Esophagus squamous epithelium (tissue), 4 donors: ENCODE results near the gene ABHD12.

Experiments
- CTCF ChIP-seq, 6 experiments: fragments of 450-650 bp in 4 of 6; fragments of 200-600 bp in 2 of 6; sonication (generic) in 2 of 6; IDR thresholded peaks; one replicate each; pipeline ENCODE4 v1.5.1; 2016 to 2019; ENCODE audit warnings: antibody characterized with exemption in 6 of 6, mild to moderate bottlenecking in 4 of 6, moderate library complexity in 4 of 6
- POLR2A ChIP-seq, 4 donors: fragments of 450-650 bp; IDR thresholded peaks; one replicate each; pipeline ENCODE4 v1.6.1; 2017; ENCODE audit warnings: antibody characterized with exemption in 4 of 4, mild to moderate bottlenecking in 4 of 4, moderate library complexity in 3 of 4

DNA sequence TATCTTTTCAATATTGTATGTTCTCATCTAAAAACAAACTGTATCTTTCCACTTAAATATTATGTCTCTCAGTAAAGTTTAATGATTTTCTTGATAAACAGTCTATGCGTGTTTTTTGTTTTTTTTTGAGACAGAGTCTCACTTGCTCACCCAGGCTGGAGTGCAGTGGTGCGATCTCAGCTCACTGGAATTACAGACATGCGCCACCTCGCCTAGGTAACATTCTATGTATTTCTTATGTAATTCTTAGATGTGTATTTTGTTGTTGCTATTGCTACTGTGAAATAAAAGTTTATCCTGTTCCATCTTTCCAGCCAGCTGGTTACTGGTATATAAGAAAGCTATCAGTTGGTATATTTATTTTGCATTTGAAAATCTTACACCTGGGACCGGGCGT lies 29.4 kb downstream of the ABHD12 start:
- no peak for TF ChIP-seq POLR2A (IDR thresholded peaks at IDR 0.05)
- TF ChIP-seq CTCF (IDR thresholded peaks at IDR 0.05): no peak
